Right forelimb (tissue), 1 donor: ENCODE data around the gene GP1BA.
A peak's percentile ranks its signal among the peaks of the same experiment; 100 is the strongest.
"Not testable (repeated sequence)": the region's sequence is repeated elsewhere in the genome, so short reads cannot be mapped to it uniquely, and the experiment has no call there.

Experiments used
- DNase-seq: peaks from one replicate; pipeline ENCODE4 v3.0.0-alpha.2; 2018

GP1BA gene

DNA sequence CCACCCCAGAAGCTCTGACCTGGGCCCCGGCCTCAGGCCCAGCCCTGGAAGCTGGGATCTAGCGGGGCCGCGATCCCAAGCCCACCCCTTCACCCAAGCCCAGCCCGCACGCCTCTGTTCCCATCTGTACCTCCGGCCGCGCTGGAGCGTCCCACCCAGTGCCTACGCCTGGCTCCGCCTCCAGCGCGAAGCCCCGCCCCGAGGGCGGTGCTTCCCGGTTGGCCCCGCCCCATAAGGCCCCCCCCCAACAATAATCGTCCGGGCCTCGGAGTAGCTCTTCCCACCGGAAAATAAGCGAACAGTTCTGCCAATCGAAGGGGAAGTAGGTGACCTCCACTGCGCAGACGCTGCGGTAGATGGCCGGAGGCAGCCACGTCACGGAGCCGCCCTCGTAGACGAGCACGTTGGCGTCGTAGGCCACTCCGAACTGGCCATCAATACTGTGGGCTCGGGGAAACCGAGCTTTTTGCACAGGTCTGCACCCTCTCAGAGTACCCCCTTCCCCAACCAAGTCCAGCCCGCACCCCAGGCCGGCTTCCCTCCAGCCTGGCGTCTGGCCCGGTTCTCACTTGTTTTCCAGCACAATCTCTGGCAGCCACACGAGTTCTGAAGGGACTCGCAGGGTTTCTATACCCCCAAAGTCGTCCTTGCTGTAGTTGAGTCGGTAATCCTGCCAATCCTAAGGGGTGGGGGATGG lies 30.3 kb upstream of the GP1BA start:
- DNase-seq = peak; percentile 86

DNA sequence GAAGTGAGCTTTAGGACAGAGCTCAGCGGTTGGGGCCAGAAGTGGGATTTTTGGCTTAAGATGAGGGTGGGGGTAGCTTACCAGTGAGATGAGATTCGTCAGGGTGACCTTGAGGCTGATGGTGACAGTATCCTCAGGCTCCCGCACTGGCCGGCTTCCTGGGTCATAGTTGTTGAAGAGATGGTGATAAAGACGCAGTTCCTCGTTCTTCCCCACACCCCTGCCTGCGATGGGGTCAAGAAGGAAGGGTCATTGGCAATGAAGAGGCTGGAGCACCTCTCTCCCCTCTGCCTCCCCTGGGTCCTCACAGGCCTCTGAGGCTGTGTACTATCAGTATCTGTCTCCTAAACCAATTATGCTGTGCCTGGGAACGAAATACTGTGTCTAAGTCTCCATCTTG lies 29.5 kb upstream of the GP1BA start:
- no peak for DNase-seq

GRCh38 chr17:4903051-4903818 lies 28.8 kb upstream of the GP1BA start, which contains the start of gene CHRNE:
CHRNE (minus strand) TSS chr17:4903098; CDS start chr17:4903063, 35 bp downstream.
- DNase-seq = peak; percentile 80

DNA sequence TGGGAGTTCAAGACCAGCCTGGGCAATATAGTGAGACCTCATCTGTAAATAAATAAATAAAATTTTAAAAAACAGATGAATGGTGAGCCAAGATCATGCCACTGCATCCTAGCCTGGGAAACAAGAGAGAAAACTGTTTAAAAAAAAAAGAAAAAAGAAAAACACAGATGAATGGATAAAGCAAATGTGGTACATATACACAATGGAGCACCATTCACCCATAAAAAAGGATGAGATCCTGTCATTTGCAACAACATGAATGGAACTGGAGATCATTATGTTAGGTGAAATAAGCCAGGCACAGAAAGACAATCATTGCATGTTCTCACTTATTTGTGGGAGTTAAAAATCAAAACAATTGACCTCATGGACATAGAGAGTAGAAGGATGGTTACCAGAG lies 25.4 kb upstream of the GP1BA start:
- not testable (repeated sequence) for DNase-seq

GRCh38 chr17:4908301-4908700 lies 23.8 kb upstream of the GP1BA start:
- DNase-seq = no peak

DNA sequence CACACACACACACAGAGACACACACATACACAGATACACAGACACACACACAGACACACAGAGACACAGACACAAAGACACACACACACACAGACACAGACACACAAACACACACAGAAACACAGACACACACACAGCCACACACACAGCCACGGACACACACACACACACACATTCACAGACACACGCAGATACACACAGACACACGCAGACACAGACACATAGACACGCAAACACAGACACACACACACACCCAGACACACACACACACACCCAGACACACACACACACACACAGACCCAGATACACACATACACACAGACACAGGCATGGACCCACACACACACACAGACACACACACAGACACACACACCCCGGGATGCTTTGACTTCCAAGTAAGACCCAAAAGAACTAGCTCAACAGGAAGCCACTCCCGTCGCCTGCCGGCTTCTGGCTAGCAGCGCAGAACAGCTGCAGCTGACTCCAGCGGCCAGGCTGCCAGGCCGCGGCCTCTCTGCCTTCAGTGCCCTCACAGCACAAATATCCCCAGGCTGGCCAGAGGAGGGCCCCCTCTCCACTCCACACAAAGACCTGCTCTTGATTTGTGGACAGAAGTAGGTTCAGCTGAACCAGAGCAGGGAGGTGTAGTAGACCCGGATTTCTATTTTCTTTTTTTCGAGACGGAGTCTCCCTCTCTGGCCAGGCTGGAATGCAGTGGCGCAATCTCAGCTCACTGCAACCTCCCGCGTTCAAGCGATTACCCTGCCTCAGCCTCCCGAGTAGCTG lies 23.2 kb upstream of the GP1BA start:
- DNase-seq = peak; percentile 92

GRCh38 chr17:4913994-4914393 lies 18.1 kb upstream of the GP1BA start:
- DNase-seq = no peak

- not testable (repeated sequence) for DNase-seq
Observed at GRCh38 chr17:4914551-4914950, 17.5 kb upstream of the GP1BA start.

GRCh38 chr17:4919511-4920047 lies 12.5 kb upstream of the GP1BA start:
- no peak for DNase-seq

DNA sequence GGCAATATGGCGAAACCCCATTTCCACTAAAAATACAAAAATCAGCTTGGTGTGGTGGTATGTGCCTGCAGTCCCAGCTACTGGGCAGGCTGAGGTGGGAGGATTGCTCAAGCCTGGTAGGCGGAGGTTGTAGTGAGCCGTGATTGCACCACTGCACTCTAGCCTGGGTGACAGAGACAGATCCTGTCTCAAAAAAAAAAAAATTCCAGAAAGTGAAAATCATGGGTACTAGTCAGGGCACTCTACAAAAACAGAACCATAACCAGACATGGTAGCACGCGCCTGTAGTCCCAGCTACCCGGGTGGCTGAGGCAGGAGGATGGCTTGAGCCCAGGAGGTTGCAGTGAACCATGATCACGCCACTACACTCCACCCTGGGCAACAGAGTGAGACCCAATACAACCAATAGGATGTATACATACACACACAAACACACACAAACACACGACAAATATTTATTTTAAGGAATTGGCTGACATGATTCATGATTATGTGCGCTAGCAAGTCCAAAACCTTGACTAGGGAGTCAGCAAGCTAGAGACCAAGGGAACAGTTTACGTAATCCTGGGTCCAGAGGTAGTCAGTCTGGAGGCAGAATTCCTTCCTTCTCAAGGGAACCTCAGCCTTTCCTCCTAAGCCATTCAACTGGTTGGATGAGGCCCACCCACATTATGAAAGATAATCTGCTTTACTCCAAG lies 11.6 kb upstream of the GP1BA start:
- DNase-seq = no peak

GRCh38 chr17:4921320-4921719 lies 10.8 kb upstream of the GP1BA start:
- DNase-seq = no peak

GRCh38 chr17:4926577-4927335 lies 5.3 kb upstream of the GP1BA start:
- DNase-seq = not testable (repeated sequence)

DNA sequence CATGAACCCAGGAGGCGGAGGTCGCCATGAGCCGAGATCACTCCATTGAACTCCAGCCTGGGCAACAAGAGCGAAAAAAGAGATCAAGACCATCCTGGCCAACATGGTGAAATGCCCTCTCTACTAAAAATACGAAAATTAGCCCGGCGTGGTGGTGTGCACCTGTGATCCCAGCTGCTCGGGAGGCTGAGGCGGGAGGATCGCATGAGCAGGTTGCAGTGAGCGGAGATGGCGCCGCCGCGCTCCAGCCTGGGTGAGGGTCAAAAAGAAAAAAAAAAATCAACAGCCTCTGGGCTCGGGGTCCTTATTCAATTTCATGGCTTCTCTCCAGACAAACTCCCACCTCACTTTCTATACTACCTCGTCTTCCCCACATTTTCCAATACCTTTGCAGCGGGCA lies 3.2 kb upstream of the GP1BA start:
- no peak for DNase-seq

DNA sequence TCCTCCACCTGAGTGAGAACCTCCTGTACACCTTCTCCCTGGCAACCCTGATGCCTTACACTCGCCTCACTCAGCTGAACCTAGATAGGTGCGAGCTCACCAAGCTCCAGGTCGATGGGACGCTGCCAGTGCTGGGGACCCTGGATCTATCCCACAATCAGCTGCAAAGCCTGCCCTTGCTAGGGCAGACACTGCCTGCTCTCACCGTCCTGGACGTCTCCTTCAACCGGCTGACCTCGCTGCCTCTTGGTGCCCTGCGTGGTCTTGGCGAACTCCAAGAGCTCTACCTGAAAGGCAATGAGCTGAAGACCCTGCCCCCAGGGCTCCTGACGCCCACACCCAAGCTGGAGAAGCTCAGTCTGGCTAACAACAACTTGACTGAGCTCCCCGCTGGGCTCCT lies 679 bp downstream of the GP1BA start:
- DNase-seq = no peak

- DNase-seq = no peak
Observed at GRCh38 chr17:4933646-4934045, 1.6 kb downstream of the GP1BA start.

GRCh38 chr17:4934173-4934979 lies 2.3 kb downstream of the GP1BA start:
- no peak for DNase-seq

GRCh38 chr17:4935650-4936049 lies 3.6 kb downstream of the GP1BA start:
- no peak for DNase-seq

DNA sequence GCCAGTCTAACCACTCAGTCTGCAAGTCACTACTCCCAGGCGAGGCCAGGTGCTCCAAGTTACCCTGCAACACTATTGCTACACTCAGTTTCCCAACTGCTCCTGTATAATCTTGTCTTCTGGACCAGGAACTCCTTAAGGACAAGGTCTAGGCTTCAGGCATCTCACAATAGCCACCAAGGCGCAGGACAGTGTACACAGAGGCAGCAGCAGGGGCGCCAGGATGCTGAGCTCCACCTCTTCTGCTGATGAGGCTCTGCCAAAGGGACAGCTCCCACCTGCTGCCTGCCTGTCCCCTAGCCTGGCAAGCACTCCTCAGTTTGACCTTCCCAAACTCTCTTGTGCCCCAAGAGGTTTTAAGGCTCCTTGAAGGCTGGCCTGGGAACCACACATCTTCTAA lies 4.4 kb downstream of the GP1BA start:
- no peak for DNase-seq

- DNase-seq = no peak
Observed at GRCh38 chr17:4937553-4937952, 5.5 kb downstream of the GP1BA start.

GRCh38 chr17:4938069-4938491 lies 6.0 kb downstream of the GP1BA start:
- DNase-seq = no peak
